ENCODE results near the gene PPM1E. TPM values are rescaled to one million over a fixed set of nuclear protein-coding genes. Genes with fewer than 3 reads are reported as not detected.
A peak's percentile ranks its signal among the peaks of the same experiment; 100 is the strongest.

The PPM1E gene
- polyA plus RNA-seq, 1 donor (not counting 4 experiments of a cell fraction or from before 2014, with no cell fraction given): not detected

DNA sequence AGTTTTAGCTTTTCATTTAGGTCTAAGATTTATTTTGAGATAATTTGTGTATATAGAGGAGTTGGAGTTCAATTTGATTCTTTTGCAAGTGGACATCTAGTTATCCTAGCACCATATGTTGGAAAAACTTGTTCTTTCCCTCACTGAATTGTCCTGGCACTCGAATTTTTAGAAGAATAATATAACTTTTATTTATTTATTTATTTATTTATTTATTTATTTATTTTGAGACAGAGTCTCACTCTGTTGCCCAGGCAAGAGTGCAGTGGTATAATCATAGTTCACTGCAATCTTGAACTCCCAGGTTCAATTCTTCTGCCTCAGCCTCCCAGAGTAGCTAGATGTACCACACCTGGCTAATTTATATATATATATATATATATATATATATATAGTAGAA is 29.4 kb downstream of the PPM1E start:
- H2AFZ ChIP-seq (ENCODE audit: control insufficient read depth, low read length): no peak overlapping the region
- no peaks in the 10 kb centered on the region for H3K9me3 ChIP-seq (ENCODE audit: control insufficient read depth, low read depth, low read length)
- no peaks in the 10 kb centered on the region for H3K27me3 ChIP-seq (ENCODE audit: control insufficient read depth, extremely low read depth, insufficient read depth, low read length)
- H3K9ac ChIP-seq (ENCODE audit: control insufficient read depth, extremely low read depth, insufficient read depth, low read length): no peak overlapping the region
- peaks cover 10% of the 10 kb centered on the region for H3K4me1 ChIP-seq (ENCODE audit: control insufficient read depth, extremely low read depth, insufficient read depth, low read length)
- H3K4me3 ChIP-seq (ENCODE audit: control insufficient read depth in 2 of 3, extremely low read depth in 1 of 3, insufficient read depth in 2 of 3, low read depth in 1 of 3, low read length in 3 of 3): no peak overlapping the region
- no peaks in the 10 kb centered on the region for H3K36me3 ChIP-seq (ENCODE audit: control insufficient read depth in 2 of 2, extremely low read depth in 1 of 2, insufficient read depth in 2 of 2, low read length in 2 of 2)
- DNase-seq (ENCODE audit: low read depth, low spot score) (no peak), FAIRE-seq (no peak)
- dilution Hi-C loops (cut with MboI; ENCODE audit: extremely low pct_ligation_motif_present, low sequenced_read_pairs): no loop called here
- H3K9me1 ChIP-seq (ENCODE audit: control insufficient read depth, extremely low read depth, insufficient read depth, low read length): no peaks in the 10 kb centered on the region
- H3K27ac ChIP-seq (ENCODE audit: control insufficient read depth, insufficient read depth, low read length): no peak overlapping the region
- no peaks in the 10 kb centered on the region for H3K79me2 ChIP-seq (ENCODE audit: control insufficient read depth, insufficient read depth, low read length)
- H3K4me2 ChIP-seq (ENCODE audit: control insufficient read depth, extremely low read depth, insufficient read depth, low read depth, low read length): no peak overlapping the region
- no peaks in the 10 kb centered on the region for H4K20me1 ChIP-seq (ENCODE audit: control insufficient read depth, extremely low read depth, insufficient read depth, low read length)
- TF ChIP-seq EZH2 (IDR thresholded peaks at IDR 0.05; ENCODE audit: low read length): no peak
- TF ChIP-seq, protein P1, sequence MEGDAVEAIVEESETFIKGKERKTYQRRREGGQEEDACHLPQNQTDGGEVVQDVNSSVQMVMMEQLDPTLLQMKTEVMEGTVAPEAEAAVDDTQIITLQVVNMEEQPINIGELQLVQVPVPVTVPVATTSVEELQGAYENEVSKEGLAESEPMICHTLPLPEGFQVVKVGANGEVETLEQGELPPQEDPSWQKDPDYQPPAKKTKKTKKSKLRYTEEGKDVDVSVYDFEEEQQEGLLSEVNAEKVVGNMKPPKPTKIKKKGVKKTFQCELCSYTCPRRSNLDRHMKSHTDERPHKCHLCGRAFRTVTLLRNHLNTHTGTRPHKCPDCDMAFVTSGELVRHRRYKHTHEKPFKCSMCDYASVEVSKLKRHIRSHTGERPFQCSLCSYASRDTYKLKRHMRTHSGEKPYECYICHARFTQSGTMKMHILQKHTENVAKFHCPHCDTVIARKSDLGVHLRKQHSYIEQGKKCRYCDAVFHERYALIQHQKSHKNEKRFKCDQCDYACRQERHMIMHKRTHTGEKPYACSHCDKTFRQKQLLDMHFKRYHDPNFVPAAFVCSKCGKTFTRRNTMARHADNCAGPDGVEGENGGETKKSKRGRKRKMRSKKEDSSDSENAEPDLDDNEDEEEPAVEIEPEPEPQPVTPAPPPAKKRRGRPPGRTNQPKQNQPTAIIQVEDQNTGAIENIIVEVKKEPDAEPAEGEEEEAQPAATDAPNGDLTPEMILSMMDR (optimal IDR thresholded peaks at IDR 0.05 in 1 of 3, IDR thresholded peaks at IDR 0.05 in 1 of 3, conservative IDR thresholded peaks at IDR 0.05 in 1 of 3; ENCODE audit: extremely low read depth in 1 of 3, insufficient read depth in 2 of 3, low read length in 3 of 3): no peak

DNA sequence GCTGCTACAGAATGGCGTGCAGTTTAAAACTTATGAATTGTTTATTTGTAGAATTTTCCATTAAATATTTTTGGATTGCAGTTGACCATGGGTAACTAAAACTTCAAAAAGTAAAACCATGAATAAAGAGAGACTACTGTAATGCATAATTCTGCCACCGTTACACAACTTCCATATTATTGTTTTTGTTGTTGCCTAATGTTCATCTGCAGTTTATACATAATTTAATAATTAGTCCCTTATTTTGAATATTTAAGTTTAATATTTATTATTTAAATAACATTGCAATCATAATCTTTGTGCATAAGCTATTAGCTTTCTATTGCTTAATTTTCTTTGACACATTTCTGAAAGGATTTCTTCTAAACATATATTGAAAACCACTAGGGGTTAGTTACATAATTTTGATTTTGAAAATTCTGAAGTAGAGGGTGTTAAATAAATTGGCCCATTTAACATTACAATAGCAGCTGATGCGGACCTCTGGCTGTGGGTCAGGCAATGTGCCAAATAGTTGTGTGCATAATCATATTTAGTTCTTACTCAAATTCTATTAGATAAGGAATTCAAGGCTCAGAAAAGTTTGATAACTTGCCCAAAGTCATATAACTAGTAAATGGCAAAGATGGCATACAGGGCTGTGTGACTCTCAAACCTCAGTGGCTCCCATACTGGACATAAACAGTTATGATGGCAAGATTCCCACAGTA is 31.1 kb downstream of the PPM1E start:
- peak overlapping the region; percentile 23 for H3K27ac ChIP-seq (ENCODE audit: control insufficient read depth, insufficient read depth, low read length)
- dilution Hi-C loops (cut with MboI; ENCODE audit: extremely low pct_ligation_motif_present, low sequenced_read_pairs): no loop called here
- H3K4me1 ChIP-seq (ENCODE audit: control insufficient read depth, extremely low read depth, insufficient read depth, low read length): peaks cover 10% of the 10 kb centered on the region
- no peaks in the 10 kb centered on the region for H3K9me1 ChIP-seq (ENCODE audit: control insufficient read depth, extremely low read depth, insufficient read depth, low read length)
- H3K4me2 ChIP-seq (ENCODE audit: control insufficient read depth, extremely low read depth, insufficient read depth, low read depth, low read length): peak overlapping the region; percentile 68
- no peak for TF ChIP-seq EZH2 (IDR thresholded peaks at IDR 0.05; ENCODE audit: low read length)
- TF ChIP-seq, protein P1 (optimal IDR thresholded peaks at IDR 0.05 in 1 of 3, IDR thresholded peaks at IDR 0.05 in 1 of 3, conservative IDR thresholded peaks at IDR 0.05 in 1 of 3; ENCODE audit: extremely low read depth in 1 of 3, insufficient read depth in 2 of 3, low read length in 3 of 3): no peak
- H3K27me3 ChIP-seq (ENCODE audit: control insufficient read depth, extremely low read depth, insufficient read depth, low read length): no peaks in the 10 kb centered on the region
- no peaks in the 10 kb centered on the region for H4K20me1 ChIP-seq (ENCODE audit: control insufficient read depth, extremely low read depth, insufficient read depth, low read length)
- no peaks in the 10 kb centered on the region for H3K9me3 ChIP-seq (ENCODE audit: control insufficient read depth, low read depth, low read length)
- DNase-seq (ENCODE audit: low read depth, low spot score): peak; percentile 30
- no peak overlapping the region for H2AFZ ChIP-seq (ENCODE audit: control insufficient read depth, low read length)
- no peak overlapping the region for H3K4me3 ChIP-seq (ENCODE audit: control insufficient read depth in 2 of 3, extremely low read depth in 1 of 3, insufficient read depth in 2 of 3, low read depth in 1 of 3, low read length in 3 of 3)
- FAIRE-seq: peak; percentile 53
- H3K9ac ChIP-seq (ENCODE audit: control insufficient read depth, extremely low read depth, insufficient read depth, low read length): peak overlapping the region; percentile 15
- no peaks in the 10 kb centered on the region for H3K79me2 ChIP-seq (ENCODE audit: control insufficient read depth, insufficient read depth, low read length)
- H3K36me3 ChIP-seq (ENCODE audit: control insufficient read depth in 2 of 2, extremely low read depth in 1 of 2, insufficient read depth in 2 of 2, low read length in 2 of 2): no peaks in the 10 kb centered on the region

Measured in keratinocyte (primary cell).